ENCODE results near the gene TAF8. TPM values are rescaled to one million over a fixed set of nuclear protein-coding genes. Genes with fewer than 3 reads are reported as not detected.

Gene TAF8
- total RNA-seq, 1 donor from 2014 or later: 26.0 TPM

- no peak for DNase-seq (ENCODE audit: low spot score in 2 of 2)
- no peaks in the 10 kb centered on the region for H3K36me3 ChIP-seq
- H3K9me3 ChIP-seq: no peaks in the 10 kb centered on the region
- intact Hi-C loops (cut with DNase I): no loop called here
- peaks cover 9% of the 10 kb centered on the region for H3K27me3 ChIP-seq
- H3K4me1 ChIP-seq: peaks cover 0 to 3% of the 10 kb centered on the region in 2 donors
- H3K27ac ChIP-seq: no peak overlapping the region
- no peak for TF ChIP-seq CTCF (IDR thresholded peaks at IDR 0.05)
- H3K4me3 ChIP-seq: no peak overlapping the region
Observed at GRCh38 chr6:42101186-42101657, 50.9 kb downstream of the TAF8 start.

- DNase-seq (ENCODE audit: low spot score in 2 of 2): no peak
- Histone ChIP-seq H3K9me3 (no peaks in the 10 kb centered on the region), H3K36me3 (no peaks in the 10 kb centered on the region), H3K27me3 (peaks cover 9% of the 10 kb centered on the region), H3K27ac (no peak overlapping the region), H3K4me1 (peaks cover 0 to 3% of the 10 kb centered on the region in 2 donors), H3K4me3 (no peak overlapping the region)
- intact Hi-C loops (cut with DNase I): no loop called here
- no peak for TF ChIP-seq CTCF (IDR thresholded peaks at IDR 0.05)
Observed at GRCh38 chr6:42103216-42103615, 52.9 kb downstream of the TAF8 start.

DNA sequence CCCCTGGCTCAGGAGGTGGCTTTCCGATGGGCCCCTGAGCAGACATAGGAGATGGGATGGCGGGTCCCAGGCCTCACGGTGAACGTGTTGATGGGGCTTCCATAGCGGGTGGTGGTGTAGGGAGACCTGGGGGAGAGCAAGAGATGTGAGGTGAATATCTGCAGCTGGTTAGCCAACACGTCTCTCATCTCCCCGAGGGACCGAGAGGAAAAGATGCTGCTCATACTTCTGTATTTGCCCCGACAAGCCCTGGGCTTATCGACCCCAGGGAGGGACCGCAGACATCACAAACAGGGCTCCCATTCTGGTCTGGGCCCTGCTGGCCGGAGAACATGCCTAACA is 53.4 kb downstream of the TAF8 start:
- Histone ChIP-seq H3K36me3 (no peaks in the 10 kb centered on the region), H3K27ac (no peak overlapping the region), H3K4me1 (peaks cover 0 to 3% of the 10 kb centered on the region in 2 donors), H3K27me3 (peaks cover 9% of the 10 kb centered on the region), H3K9me3 (no peaks in the 10 kb centered on the region), H3K4me3 (peak overlapping the region; percentile 50 to 63)
- no peak for DNase-seq (ENCODE audit: low spot score in 2 of 2)
- no peak for TF ChIP-seq CTCF (IDR thresholded peaks at IDR 0.05)
- intact Hi-C loops (cut with DNase I): no loop called here

DNA sequence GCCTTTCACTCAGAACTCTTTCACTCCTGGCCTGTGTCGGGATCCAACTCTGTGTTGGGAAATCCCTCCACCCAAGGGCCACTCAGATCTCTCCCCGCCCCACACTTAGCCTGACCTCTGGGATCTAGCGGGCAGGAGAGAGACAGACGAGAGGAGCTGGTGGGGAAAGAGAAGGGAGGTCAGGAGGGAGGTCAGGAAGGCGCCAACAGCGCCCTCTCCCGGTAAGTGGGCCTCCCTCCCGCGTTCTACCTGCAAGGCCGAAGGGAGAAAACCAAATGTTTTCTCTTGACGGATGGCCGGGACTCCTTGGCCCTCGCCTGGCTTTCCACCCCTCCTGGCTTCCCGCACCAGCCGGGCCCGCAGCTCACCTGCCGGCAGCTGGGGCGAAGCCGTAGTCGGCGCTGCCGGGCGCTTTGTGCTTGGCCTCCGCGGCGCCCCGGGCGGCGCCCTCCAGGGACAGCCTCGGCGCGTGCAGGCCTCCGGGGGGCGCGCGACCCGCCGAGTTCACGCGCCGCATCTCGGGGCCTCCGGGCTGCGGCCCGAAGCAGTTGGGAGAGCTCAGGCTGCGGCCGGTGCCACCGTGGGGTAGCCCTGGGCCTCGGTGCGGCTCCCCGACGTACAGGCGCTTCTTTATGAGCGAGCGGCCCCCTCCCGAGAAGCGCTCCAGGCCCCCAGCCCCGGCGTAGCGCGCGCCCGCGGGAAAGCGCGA is 53.9 kb downstream of the TAF8 start:
- peak in 1 of 2 donors; percentile 80 for DNase-seq (ENCODE audit: low spot score in 2 of 2)
- no peaks in the 10 kb centered on the region for H3K9me3 ChIP-seq
- peak overlapping the region; percentile 50 to 63 for H3K4me3 ChIP-seq
- no peaks in the 10 kb centered on the region for H3K36me3 ChIP-seq
- intact Hi-C loops (cut with DNase I): no loop called here
- peaks cover 9% of the 10 kb centered on the region for H3K27me3 ChIP-seq
- peak; percentile 38 to 49 (median 44) for TF ChIP-seq CTCF (IDR thresholded peaks at IDR 0.05)
- peaks cover 0 to 3% of the 10 kb centered on the region in 2 donors for H3K4me1 ChIP-seq
- no peak overlapping the region for H3K27ac ChIP-seq

- H3K4me3 ChIP-seq: peak overlapping the region; percentile 50 to 63
Observed at GRCh38 chr6:42104804-42105125, 54.4 kb downstream of the TAF8 start.

More at GRCh38 chr6:42104804-42105125, 54.4 kb downstream of the TAF8 start:
- Histone ChIP-seq H3K36me3 (no peaks in the 10 kb centered on the region), H3K27ac (no peak overlapping the region), H3K9me3 (no peaks in the 10 kb centered on the region), H3K27me3 (peaks cover 9% of the 10 kb centered on the region), H3K4me1 (peaks cover 0 to 3% of the 10 kb centered on the region in 2 donors)
- no peak for TF ChIP-seq CTCF (IDR thresholded peaks at IDR 0.05)
- no peak for DNase-seq (ENCODE audit: low spot score in 2 of 2)
- intact Hi-C loops (cut with DNase I): no loop called here
